Measurements from ENCODE around the gene PRTG. TPM values are rescaled to one million over a fixed set of nuclear protein-coding genes. Genes with fewer than 3 reads are reported as not detected.

PRTG gene
- total RNA-seq, 1 experiment from 2014 or later = 39.1 TPM

GRCh38 chr15:55649058-55649423 is 93.9 kb downstream of the PRTG start:
- Histone ChIP-seq H3K27me3 (replicated peaks; ENCODE audit: control insufficient read depth, insufficient read depth, low read length) (no peaks in the 10 kb centered on the region), H3K36me3 (ENCODE audit: control insufficient read depth, insufficient read depth, low read length) (no peaks in the 10 kb centered on the region), H3K9me3 (no peaks in the 10 kb centered on the region), H3K4me3 (ENCODE audit: low read depth, low read length) (no peak overlapping the region), H3K4me1 (no peaks in the 10 kb centered on the region)
- H3K27me3 Mint-ChIP-seq (ENCODE audit: insufficient read depth, unreplicated experiment) = no peaks in the 10 kb centered on the region
- peaks cover 6% of the 10 kb centered on the region for H3K4me1 Mint-ChIP-seq (ENCODE audit: low read depth, unreplicated experiment)
- H3K27ac Mint-ChIP-seq (ENCODE audit: unreplicated experiment) = no peak overlapping the region
- POLR2A ChIA-PET = no interaction called here
- no peak overlapping the region for H3K4me3 Mint-ChIP-seq (ENCODE audit: unreplicated experiment)
- no peak for DNase-seq
- intact Hi-C loops (cut with micrococcal nuclease; ENCODE audit: unreplicated experiment) = loop anchor here (2.0 kb wide), 1 partner anchor 94 kb away; the partner anchor contains the start of gene PRTG
- BruUV-seq (replicated peaks) = no TSS peak
- no peak for TF ChIP-seq CTCF (IDR thresholded peaks at IDR 0.05; ENCODE audit: insufficient read depth in 1 of 2, low read depth in 1 of 2, low read length in 1 of 2, severe bottlenecking in 1 of 2, unreplicated experiment in 1 of 2)
- no peaks in the 10 kb centered on the region for H3K9me3 Mint-ChIP-seq (ENCODE audit: unreplicated experiment)
- CTCF ChIA-PET = interaction anchor here (0.5 to 1.0 kb wide), 4 partner anchors 14 to 269 kb away, joined by 3 to 6 read pairs (median 4); no protein-coding TSS in a partner anchor
- peaks cover 15% of the 10 kb centered on the region for H3K36me3 Mint-ChIP-seq (ENCODE audit: insufficient read depth, unreplicated experiment)

- Histone ChIP-seq H3K36me3 (ENCODE audit: control insufficient read depth, insufficient read depth, low read length) (peaks cover 3% of the 10 kb centered on the region), H3K4me1 (no peaks in the 10 kb centered on the region), H3K27me3 (replicated peaks; ENCODE audit: control insufficient read depth, insufficient read depth, low read length) (no peaks in the 10 kb centered on the region), H3K9me3 (no peaks in the 10 kb centered on the region), H3K4me3 (ENCODE audit: low read depth, low read length) (no peak overlapping the region)
- H3K9me3 Mint-ChIP-seq (ENCODE audit: unreplicated experiment) = no peaks in the 10 kb centered on the region
- H3K4me1 Mint-ChIP-seq (ENCODE audit: low read depth, unreplicated experiment) = no peaks in the 10 kb centered on the region
- H3K4me3 Mint-ChIP-seq (ENCODE audit: unreplicated experiment) = no peak overlapping the region
- intact Hi-C loops (cut with micrococcal nuclease; ENCODE audit: unreplicated experiment) = no loop called here
- POLR2A ChIA-PET = no interaction called here
- no peak for DNase-seq
- CTCF ChIA-PET = no interaction called here
- TF ChIP-seq CTCF (IDR thresholded peaks at IDR 0.05; ENCODE audit: insufficient read depth in 1 of 2, low read depth in 1 of 2, low read length in 1 of 2, severe bottlenecking in 1 of 2, unreplicated experiment in 1 of 2) = no peak
- no peak overlapping the region for H3K27ac Mint-ChIP-seq (ENCODE audit: unreplicated experiment)
- H3K27me3 Mint-ChIP-seq (ENCODE audit: insufficient read depth, unreplicated experiment) = no peaks in the 10 kb centered on the region
- H3K36me3 Mint-ChIP-seq (ENCODE audit: insufficient read depth, unreplicated experiment) = peaks cover 26% of the 10 kb centered on the region
- no TSS peak for BruUV-seq (replicated peaks)
Measured at GRCh38 chr15:55638764-55639163, 104.2 kb downstream of the PRTG start.

- Mint-ChIP-seq H3K27ac (ENCODE audit: unreplicated experiment) (no peak overlapping the region), H3K36me3 (ENCODE audit: insufficient read depth, unreplicated experiment) (peaks cover 32% of the 10 kb centered on the region), H3K27me3 (ENCODE audit: insufficient read depth, unreplicated experiment) (no peaks in the 10 kb centered on the region), H3K4me1 (ENCODE audit: low read depth, unreplicated experiment) (no peaks in the 10 kb centered on the region), H3K4me3 (ENCODE audit: unreplicated experiment) (no peak overlapping the region), H3K9me3 (ENCODE audit: unreplicated experiment) (no peaks in the 10 kb centered on the region)
- POLR2A ChIA-PET = no interaction called here
- TF ChIP-seq CTCF (IDR thresholded peaks at IDR 0.05; ENCODE audit: insufficient read depth in 1 of 2, low read depth in 1 of 2, low read length in 1 of 2, severe bottlenecking in 1 of 2, unreplicated experiment in 1 of 2) = no peak
- Histone ChIP-seq H3K9me3 (no peaks in the 10 kb centered on the region), H3K36me3 (ENCODE audit: control insufficient read depth, insufficient read depth, low read length) (peaks cover 3% of the 10 kb centered on the region), H3K27me3 (replicated peaks; ENCODE audit: control insufficient read depth, insufficient read depth, low read length) (no peaks in the 10 kb centered on the region), H3K4me1 (no peaks in the 10 kb centered on the region), H3K4me3 (ENCODE audit: low read depth, low read length) (no peak overlapping the region)
- BruUV-seq (replicated peaks) = no TSS peak
- DNase-seq = no peak
- intact Hi-C loops (cut with micrococcal nuclease; ENCODE audit: unreplicated experiment) = no loop called here
- CTCF ChIA-PET = no interaction called here
Measured at GRCh38 chr15:55637086-55637485, 105.9 kb downstream of the PRTG start.
